T-helper 1 cell (primary cell): ENCODE results near the gene HUS1B.
"Not testable (repeated sequence)": the region's sequence is repeated elsewhere in the genome, so short reads cannot be mapped to it uniquely, and the experiment has no call there.

Experiments
- DNase-seq, 5 donors: peaks; one replicate each; pipeline ENCODE4 v3.0.0-alpha.2; 2012 to 2020
- total RNA-seq, 4 donors: gene quantifications; one replicate each; lab custom pipeline; 2026; lab: John Stamatoyannopoulos, UW

The HUS1B gene
- total RNA-seq: 0.46 to 2.9 (median 0.72) reads per million in 4 donors

DNA sequence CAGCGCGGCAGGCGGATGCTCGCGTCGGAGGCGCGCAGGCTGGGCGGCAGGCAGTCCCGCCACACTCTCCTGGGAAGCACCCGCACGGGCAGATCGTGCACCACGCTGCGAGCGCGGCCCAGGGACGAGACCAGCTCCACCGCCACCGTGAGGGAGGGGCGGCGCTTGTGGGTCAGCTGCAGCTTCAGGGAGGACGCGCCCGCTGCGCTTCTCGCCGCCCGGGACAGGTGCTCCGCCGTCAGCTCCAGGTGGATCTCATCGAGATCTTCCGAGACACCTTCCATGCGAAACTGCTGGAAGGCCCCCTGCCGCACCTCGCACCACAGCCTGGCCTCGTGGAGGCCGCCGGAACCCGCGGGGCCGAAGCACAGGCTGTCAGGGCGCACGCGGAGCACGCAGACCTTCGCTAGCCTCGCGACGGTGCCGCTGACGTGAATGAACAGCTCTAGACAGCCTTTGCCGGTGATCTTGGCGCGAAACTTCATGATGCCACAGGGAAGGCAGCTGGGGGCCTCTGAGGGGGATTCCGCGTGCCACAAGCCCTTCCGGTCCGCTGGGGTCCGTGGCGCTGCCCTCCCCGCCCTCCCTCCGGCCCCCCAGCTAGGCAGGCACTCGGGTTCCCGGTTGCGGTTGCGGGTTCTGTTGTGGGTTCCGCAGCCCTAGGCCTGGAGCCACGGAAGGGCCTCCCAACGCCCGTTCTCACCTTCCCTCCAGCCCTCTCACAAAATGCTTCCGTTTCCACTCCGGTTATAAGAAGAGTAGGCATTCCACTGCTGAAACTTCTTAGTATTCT is at the start of gene HUS1B:
Gene HUS1B, minus strand, starts transcription at position 641 of the 793 bp plus-strand sequence. Its CDS starts 156 bp downstream, at position 485.
- DNase-seq: no peak

DNA sequence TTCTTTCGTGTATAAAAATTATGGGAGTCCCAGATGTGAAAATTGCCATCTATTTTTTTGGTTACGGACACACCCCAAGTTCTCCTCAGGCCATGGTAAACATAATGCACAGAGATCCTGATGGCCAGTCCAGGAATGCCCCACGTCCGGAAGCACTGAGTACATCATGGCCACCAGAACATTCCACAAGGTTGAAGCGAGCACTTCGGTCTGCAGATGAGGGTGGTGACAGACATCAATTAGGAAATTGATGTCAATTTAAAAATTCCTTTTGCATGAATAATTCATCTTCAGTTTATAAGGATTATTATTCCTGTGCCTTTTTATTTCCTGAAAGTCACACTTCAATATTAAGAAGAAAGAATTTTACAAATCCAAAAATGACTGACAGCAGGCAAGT is 49.2 kb upstream of the HUS1B start:
- no peak for DNase-seq

- no peak for DNase-seq
These were observed 48.1 kb upstream of the HUS1B start for GRCh38 chr6:705047-705446.

- no peak for DNase-seq
These were observed 47.1 kb upstream of the HUS1B start for GRCh38 chr6:704046-704445.

- DNase-seq: peak in 1 of 5 donors; percentile 27
These were observed 46.7 kb upstream of the HUS1B start for GRCh38 chr6:703552-703951.

DNA sequence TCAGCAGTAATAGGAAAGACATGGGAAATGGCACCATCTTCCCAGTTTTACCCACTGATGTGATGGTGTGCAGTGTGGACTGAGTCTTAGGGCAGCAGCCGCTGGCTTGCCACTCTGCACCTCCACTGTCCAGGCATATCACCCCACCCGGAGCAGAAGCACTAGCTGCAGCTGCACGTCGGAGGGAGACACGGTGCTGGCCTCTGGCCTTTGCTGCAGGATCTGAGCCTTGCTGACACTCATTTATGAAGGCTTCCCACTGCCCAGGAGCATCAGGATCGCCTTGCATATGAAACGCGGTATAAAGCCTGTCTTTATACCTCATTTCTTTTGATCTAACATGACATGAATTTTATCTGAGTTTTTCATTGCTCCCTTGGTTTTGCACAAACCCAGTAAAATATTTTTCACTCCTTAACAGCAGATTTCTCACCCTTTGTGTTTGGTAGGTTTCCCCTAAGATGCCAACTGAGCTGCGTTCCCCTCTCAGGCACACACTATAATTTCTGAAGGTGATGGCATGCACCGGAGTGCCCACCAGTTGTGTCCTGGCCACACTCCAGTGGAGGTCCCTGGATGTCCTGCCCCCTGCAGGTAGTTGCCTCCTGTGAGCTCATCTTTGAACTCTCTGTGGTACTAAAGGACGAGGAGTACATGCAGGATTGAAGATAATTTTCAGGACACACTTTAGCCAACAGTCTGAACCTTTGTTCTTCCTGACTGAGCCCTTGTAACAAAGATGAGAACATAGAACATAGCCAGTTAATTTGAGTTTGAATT is 45.0 kb upstream of the HUS1B start:
- no peak for DNase-seq

DNA sequence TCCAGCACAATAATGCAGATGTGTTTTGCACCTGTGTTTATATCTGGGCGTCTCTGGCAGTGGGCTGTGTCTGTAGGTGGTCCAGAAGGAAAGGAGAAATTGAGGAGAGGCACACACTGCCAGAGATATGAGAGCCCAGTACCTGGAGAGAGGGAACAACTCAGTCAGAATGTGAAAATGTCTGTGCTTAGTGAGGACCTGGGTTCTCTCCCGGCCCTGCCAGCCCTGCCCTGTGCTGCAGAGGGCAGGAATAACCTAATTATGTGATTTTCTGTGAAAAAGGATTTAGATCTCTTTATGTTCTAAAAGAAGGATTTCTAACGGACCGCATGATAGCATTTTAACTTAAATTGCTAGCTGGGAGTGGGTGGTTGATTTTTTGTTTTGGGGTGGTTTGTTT is 44.3 kb upstream of the HUS1B start:
- no peak for DNase-seq

GRCh38 chr6:700490-700889 is 43.6 kb upstream of the HUS1B start:
- DNase-seq: no peak

DNA sequence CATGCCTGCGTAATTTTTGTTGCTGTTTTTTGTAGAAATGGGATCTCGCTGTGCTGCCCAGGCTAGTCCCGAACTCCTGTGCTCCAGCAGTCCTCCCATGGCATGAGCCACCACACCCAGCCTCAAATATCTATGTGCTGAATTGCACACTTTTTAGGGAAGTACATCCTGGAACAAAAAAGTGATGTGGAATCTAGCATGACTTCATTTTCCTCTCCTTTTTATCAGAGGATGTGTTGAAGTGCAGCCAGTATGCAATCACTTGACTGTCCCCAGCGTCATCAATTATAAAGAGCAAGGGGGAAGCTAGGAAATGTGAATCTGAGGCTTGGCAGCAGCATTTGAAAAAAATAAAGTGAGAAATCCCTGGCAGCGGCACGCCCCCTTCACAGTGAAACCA is 42.4 kb upstream of the HUS1B start:
- no peak for DNase-seq

- not testable (repeated sequence) for DNase-seq
These were observed 37.7 kb upstream of the HUS1B start for GRCh38 chr6:694431-695126.

- DNase-seq: no peak
These were observed 36.8 kb upstream of the HUS1B start for GRCh38 chr6:693723-694009.

DNA sequence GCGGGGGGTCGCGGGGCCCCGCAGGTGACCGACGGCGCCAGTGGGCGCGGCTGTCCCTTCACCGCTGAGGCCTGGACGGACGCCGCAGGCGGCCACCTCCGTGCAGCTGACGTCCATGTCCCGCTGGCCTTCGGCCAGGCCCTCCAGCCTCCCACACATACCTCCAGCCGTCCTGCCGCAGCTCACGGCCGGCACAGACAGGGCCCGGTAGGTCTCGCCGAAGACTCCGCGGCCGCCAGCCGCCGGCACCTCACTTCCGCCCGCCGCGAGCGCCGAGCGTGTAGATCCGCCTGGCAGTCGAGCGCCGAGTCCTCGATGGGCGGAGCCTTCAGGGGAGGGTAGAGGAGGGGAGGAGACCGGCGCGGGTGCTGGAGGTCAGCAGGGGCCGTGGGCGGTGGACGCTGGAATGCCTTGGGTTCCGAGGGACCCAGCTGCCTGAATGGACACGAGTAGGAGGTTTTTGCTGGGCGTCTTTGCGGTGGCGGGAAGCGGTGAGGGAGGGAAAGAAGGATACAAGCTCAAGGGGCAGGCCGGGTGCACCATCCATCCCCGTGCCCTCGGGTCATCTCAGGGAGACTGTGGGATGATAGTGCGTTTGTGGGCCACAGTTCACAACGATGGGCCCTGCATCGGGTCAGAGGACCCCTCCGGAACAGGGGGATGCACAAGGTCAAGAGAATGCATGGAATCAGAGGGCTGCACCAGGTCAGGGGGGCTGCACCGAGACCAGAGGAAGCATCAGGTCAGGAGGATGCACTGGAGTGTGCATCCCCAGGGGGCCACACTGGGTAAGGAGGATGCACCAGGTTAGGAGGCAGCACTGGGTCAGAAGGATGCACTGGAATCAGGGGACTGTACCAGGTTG is 36.2 kb upstream of the HUS1B start, which contains the start of gene EXOC2:
Gene EXOC2, minus strand, starts transcription at position 282 of the 865 bp plus-strand sequence. CDS start 55,321 bp downstream, outside the sequence.
- DNase-seq: peak; percentile 65 to 86 (median 76)

DNA sequence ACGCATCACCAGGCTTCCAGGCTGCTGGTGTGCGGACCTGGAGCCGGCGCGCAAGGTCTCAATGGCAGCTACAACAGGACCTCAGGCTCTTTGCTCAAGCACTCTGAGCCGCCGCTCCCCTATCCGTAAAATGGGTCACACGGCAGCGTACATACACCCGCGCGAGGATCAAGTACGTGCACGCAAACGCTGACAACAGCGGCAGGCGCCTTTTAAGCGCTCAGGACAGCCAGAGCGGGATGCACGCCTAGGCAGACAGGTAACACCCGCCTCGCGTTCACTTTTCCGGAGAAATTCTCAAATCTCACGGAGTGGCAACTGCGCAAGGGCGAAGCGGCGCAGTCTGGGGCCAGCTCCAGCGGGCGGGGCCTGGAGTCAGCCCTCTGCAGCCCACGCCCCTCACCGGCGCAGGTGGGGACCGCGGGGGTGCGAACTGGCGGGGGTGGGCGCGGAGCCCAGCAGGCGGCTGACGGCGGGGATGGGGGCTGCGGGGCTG is 35.5 kb upstream of the HUS1B start:
- peak; percentile 52 to 78 (median 71) for DNase-seq

DNA sequence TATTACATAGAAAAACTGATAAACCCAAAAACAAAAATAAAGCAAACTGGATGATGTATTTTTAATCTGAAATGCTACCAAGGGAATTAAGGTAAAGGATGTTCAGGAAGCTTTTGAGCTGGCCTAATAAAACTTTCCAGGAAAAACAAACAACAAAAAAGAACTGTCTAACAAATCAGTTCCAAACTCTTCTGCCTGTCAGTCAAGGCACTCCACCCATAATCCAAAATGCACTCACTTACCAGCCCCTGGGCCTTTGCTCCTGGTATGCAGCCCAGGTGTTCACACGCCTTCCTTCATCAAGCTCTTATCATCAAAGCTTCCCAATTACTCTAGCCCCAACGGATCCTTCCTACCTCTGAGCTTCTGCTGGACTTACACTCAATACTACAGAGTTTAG is 32.3 kb upstream of the HUS1B start:
- DNase-seq: no peak

- DNase-seq: no peak
These were observed 29.6 kb upstream of the HUS1B start for GRCh38 chr6:686497-686896.

DNA sequence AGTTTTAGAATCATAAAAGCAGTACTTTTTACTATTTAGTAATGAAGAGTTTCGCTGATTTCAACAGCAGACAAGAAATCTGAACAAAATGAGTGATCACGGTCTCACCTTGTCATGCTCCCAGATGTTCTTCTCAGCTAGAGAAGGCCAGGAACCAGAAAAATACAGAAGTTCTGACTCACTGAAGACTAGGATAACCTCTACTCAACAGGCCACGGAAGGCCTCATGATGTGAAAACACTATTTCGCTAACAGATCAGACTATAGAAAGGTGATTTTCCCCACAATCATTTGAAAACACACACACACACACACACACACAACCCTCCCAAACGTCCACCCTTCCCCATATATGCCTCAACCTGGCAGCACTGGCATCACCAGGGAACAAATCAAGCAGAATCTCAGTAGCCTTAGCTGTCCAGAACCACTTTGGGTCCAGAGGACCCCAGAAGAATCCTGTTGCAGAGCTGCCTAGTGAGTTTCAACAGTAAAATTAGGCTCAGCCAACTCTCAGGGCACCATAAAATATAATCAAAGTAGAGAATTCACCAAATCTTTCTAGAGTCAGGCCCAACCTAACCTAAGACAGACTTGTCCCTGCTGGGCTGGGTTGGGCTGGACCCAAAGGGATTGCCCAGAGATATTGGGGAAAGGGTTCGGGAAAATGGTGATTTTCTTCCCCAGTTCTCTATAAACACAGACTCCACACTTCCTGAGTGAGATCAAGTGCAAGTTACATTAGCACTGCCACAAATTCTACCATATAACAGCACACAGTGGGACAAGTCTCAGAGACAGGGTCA is 28.1 kb upstream of the HUS1B start:
- peak in 1 of 5 donors; percentile 73 for DNase-seq

GRCh38 chr6:683742-684440 is 27.0 kb upstream of the HUS1B start:
- no peak for DNase-seq

- no peak for DNase-seq
These were observed 23.9 kb upstream of the HUS1B start for GRCh38 chr6:680666-681340.

DNA sequence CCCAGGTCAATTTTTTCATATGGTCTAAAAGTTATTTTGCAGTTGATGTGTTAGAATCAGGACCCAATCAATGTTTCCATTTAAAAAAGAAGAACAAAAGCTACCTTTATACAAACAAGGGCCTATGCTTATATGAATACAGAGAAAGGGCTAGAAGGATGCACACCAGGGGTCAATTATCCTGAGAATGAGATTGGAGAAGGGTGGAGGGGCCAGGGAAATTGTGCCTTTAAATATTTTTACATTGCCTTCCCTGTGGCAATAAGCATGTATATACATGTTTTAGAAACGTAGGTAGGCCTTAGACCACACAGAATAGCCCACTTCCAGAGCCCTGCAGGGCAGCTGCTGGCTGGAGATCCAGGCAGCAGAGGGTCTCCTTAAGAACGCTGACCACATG is 23.4 kb upstream of the HUS1B start:
- no peak for DNase-seq

- no peak for DNase-seq
These were observed 22.4 kb upstream of the HUS1B start for GRCh38 chr6:679282-679681.
